ENCODE data around the gene MIER2.
A peak's percentile ranks its signal among the peaks of the same experiment; 100 is the strongest.
"Not testable (repeated sequence)": the region's sequence is repeated elsewhere in the genome, so short reads cannot be mapped to it uniquely, and the experiment has no call there.

The MIER2 gene, protein sequence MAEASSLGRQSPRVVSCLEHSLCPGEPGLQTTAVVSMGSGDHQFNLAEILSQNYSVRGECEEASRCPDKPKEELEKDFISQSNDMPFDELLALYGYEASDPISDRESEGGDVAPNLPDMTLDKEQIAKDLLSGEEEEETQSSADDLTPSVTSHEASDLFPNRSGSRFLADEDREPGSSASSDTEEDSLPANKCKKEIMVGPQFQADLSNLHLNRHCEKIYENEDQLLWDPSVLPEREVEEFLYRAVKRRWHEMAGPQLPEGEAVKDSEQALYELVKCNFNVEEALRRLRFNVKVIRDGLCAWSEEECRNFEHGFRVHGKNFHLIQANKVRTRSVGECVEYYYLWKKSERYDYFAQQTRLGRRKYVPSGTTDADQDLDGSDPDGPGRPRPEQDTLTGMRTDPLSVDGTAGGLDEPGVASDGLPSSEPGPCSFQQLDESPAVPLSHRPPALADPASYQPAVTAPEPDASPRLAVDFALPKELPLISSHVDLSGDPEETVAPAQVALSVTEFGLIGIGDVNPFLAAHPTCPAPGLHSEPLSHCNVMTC

DNA sequence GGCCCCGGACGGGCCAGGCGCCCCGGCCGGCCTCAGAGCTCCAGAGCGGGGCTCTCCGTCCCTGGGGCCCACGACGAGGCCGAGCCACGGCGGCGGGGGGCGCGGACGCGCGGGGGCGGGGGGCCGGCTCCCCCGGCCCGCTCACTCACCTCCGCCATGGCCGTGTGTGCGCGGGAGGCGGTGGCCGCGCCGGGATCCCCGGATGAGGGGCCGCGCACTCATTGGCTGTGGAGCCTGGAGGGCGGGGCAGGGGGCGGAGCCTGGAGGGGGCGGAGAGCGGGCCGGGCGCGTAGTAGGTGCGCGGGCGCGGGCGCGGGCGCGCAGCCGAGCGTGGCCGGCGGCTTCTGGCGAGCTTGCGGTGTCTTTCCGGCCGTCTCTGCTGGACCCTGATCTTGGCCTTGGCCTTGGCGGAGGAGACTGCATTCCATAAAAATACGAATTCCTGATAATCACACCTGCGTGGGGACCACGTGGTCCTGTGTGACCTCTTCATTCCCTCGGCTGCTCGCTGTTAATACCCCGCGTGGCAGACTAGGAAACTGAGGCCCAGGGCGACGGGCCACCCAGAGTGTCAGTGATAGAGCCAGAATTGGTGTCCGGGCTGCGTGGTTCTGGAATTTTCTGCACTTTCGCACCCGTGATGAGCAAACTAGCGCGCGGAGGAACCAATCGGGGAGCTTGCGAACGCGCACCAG lies at the start of gene MIER2:
TSS of gene MIER2 (minus strand) at position 172 of the 695 bp plus-strand sequence. CDS start at position 158, 14 bp downstream.
- peak; percentile 6 for DNase-seq

DNA sequence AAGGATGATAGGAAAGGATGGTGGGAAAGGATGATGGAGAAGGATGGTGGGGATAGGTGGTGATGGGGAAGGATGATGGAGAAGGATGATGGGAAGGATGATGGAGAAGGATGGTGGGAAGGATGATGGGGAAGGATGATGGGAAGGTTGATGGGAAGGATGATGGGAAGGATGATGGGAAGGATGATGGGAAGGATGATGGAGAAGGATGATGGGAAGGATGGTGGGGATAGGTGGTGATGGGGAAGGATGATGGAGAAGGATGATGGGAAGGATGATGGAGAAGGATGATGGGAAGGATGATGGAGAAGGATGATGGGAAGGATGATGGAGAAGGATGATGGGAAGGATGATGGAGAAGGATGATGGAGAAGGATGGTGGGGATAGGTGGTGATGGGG lies 49.0 kb upstream of the MIER2 start:
- not testable (repeated sequence) for DNase-seq

DNA sequence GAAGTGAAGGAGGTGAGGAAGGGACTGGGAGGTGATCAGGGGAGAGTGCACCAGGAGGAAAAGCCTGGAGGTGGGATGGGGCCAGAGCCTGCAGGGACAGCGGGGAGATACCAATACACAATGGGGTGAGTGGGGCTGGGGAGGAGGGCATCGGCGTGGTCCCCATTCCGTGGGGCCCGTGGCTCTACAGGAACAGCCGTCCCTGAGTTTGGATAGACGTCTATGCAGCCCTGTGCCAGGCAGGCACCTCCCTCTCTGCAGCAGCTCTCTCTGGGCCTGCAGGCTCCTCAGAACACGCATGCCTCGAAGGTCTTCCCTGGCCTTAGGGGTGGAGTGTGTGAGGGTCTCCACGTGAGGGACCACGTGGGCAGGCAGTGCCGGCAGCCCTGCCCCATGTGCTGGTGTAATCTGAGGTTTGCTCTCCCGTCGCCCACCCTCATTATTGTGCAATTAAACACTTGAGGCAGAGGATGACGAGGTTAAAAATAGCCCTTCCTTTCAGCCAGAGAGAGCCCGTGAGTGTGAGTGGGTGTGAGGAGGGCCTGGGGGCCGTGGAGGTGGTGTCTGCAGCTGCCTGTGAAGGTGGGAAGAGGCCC lies 47.9 kb upstream of the MIER2 start:
- no peak for DNase-seq

DNA sequence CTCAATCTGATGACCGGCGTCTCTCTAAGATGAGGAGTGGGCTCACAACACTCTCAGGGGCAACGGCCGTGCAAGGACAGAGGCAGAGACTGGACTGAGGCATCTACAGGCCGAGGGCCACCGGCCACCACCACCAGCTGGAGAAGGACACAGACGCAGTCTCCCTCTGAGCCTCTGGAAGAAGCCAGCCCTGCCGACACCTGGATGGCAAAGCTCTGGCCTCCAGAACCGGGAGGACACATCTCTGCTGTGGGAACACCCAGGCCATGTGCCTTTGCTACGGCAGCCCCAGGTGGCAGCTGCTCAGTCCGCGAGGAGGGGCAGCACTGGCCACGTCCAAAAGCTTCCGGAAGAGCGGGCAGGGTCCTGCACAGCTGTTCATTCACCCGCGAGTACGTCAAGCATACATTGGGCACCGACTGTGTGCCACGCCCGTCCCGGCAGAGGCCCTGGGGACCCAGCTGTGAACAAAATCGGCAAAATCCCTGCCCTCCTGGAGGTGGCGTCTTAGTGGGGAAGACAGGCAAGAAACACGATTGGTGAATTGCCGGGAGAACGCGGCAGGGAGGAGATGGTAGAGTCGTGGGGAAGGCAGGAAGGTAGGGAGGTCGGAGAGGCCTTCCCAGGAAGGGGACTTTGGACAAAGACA lies 47.3 kb upstream of the MIER2 start:
- no peak for DNase-seq

DNA sequence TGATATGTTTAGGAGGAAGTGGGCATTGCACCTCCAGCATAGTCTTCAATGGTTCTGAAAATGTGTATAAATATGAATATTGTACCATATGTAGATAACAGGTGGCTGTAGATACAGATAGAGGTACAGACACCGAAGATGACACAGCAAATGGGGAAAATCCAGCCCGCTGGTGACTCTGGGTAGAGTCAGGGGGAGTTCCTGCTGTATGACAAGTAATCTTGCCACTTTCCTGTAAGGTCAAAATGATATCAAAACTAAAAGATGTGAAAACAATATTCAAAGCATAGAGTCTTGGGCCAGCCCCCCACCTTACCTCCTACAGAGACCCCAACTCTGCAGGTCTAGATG lies 46.6 kb upstream of the MIER2 start:
- DNase-seq = no peak

DNA sequence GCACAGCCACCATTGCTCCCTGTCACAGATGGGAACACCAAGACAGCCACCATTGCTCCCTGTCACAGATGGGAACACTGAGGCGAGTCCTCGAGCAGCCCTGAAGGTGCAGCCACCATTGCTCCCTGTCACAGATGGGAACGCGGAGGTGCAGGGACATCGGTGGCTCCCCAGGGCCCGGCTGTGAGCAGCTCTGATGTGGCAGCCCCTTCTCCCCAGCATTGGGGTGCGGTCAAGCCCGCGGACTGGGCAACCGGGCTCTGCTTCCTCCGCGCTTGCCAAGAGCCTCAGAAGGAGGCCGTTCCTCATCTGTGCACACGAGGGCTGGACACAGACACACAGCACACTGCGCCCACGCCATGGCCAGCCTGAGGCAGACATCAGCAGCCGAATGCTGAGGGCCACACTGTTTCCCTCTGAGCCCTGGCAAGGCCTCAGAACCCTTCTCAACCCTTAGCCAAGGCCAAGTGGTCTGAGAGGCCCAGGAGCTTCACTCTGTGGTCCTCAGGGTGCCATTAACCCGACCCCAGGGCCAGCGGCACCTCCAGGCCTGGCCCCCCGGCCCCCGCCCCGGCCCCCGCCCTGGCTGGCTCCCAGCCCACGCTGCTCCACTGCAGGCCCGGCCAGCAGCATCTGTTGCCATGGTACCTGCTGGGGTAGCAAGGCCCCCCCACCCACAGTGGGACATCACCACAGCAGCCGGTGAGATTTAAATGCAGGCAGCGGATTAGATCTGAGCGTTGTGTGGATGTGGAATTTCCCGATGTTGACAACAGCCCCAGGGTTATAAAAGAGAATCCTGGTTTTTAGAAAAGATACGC lies 46.0 kb upstream of the MIER2 start:
- DNase-seq = no peak

DNA sequence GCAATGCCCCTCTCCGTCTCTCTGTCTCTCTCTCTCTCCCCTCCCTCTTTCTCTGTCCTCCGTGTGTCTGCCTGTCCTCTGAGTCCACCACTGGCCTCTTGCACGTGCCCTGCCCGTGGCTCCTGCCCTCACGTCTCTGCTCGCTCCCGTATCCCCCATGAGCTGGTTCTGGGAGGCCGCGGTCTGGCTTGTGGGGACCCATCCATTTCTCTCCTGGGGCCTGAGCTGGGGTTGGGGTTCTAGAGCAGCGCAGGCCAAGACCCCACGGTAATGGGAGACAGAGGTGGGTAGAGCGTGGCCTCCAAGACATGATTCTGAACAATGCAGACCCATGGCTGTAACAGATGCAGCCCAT lies 45.3 kb upstream of the MIER2 start:
- no peak for DNase-seq

DNA sequence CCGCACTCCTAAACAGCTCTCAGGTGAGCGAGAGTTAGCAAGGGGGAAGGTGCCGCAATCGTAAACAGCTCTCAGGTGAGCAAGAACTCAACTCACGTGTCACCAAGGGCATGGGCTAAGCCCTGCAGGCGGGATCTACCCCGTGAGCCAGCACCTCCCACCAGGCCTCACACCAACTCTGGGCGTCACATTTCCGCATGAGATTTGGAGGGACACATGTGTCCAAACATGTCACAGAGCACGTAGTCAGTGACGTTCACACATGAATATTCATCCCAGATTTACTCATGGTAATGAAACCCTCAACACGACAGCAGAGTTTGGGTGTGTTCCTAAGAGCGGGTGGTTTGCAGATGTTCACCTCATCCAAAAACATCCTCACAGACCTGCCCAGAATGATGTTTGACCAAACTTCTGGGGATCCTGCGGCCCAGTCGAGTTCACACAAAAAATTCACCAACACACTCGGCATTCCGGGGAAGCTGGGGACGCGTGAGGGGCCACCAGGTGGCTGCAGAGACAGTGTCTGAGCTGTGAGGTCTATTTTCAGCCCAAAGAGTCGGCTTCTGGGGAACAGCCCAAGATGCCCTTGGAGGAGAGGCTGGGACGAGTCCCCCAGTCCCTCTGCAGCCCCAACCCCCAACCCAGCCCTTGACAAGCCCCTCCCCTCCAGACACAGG lies 44.8 kb upstream of the MIER2 start:
- DNase-seq = no peak

DNA sequence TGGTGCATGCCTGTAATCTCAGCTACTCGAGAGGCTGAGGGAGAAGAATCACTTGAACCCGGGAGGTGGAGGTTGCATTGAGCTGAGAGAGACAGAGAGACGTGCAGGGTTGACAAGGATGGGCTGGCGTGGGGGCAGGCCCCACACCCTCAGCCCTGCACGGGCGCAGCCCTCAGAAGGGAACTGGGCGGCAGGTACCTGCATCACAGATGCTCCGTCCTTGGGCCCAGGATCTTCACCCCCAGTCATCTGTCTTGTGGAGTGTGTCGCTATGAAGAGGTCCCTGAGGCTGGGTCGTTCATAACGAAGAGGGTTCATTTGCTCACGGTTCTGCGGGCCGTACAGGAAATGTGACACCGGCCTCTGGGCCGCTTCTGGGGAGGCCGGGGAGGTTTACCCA lies 44.1 kb upstream of the MIER2 start:
- DNase-seq = no peak

DNA sequence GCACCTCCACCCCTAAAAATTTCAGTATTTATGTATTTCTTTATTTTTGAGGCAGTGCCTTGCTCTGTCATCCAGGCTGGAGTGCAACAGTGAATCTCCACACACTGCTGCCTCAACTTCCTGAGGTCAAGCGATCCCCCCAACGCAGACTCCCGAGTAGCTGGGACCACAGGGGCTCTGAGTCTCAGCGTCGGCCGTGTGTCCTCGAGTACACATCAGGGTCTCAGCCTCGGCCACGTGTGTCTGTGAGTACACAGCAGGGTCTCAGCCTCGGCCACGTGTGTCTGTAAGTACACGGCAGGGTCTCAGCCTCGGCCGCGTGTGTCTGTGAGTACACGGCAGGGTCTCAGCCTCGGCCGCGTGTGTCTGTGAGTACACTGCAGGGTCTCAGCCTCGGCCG lies 43.2 kb upstream of the MIER2 start:
- no peak for DNase-seq

DNA sequence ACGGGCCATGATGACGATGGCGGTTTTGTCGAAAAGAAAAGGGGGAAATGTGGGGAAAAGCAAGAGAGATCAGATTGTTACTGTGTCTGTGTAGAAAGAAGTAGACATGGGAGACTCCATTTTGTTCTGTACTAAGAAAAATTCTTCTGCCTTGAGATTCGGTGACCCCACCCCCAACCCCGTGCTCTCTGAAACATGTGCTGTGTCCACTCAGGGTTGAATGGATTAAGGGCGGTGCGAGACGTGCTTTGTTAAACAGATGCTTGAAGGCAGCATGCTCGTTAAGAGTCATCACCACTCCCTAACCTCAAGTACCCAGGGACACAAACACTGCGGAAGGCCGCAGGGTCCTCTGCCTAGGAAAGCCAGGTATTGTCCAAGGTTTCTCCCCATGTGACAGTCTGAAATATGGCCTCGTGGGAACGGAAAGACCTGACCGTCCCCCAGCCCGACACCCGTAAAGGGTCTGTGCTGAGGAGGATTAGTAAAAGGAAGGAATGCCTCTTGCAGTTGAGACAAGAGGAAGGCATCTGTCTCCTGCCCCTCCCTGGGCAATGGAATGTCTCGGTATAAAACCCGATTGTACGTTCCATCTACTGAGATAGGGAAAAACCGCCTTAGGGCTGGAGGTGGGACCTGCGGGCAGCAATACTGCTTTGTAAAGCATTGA lies 42.2 kb upstream of the MIER2 start:
- not testable (repeated sequence) for DNase-seq

DNA sequence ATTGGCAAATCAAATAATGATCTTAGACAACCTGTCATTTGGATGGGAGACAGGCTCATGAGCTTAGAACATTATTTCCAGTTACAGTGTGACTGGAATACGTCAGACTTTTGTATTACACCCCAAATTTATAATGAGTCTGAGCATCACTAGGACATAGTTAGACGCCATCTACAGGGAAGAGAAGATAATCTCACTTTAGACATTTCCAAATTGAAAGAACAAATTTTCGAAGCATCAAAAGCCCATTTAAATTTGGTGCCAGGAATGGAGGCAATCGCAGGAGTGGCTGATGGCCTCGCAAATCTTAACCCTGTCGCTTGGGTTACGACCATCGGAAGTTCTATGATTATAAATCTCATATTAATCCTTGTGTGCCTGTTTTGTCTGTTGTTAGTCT lies 41.6 kb upstream of the MIER2 start:
- DNase-seq = not testable (repeated sequence)

DNA sequence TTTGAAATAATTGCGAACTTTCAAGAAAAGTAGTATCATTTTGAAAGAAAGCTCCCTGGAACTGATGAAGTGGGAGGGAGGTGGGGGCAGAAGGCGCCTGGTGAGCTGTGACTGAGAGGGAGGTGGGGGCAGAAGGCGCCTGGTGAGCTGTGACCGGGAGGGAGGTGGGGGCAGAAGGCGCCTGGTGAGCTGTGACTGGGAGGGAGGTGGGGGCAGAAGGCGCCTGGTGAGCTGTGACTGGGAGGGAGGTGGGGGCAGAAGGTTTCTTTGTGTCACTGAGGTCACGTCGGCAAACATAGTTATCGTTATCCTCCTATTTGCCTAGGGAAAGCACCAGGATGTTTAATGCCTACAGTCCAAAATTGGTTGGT lies 40.2 kb upstream of the MIER2 start:
- no peak for DNase-seq

DNA sequence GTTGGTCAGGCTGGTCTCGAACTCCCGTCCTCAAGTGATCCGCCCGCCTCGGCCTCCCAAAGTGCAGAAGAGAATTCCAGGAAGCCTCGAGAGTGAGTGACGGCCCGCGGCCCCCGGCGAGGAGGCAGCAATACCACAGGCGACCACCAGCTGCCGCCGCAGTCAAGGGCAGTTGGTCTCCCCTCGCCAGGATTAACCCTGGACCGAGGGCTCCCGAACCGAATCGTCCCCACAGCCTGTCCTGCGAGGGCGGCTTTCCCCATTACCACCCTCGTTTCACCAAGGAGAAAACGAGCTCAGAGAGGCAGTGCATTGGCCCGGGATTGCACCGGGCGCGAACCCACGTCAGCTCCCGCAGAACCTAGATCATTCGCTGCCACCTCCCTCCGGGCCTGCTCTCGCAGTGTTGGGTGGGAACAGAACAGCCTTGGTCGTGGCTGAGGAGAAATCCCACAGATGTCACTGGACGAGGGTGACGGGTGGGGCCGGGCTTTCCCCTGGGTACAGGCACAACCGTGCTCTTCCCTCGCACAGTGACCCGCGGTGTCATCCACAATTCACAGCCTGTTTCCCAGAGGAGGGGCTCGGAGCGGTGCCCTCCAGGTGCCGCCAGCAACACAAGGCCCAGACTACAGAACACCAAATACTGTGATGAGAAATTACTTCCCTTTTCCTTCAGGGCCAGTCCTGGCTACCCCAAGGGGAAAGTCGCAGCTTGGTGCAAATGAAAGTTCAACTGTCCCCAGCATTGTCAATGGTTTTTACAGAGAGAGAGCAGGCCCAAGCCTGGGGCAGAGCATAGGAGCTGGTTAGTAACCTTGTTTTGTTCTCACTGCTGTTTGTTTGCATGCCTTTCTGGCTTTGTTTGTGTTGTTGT lies 39.6 kb upstream of the MIER2 start:
- no peak for DNase-seq

DNA sequence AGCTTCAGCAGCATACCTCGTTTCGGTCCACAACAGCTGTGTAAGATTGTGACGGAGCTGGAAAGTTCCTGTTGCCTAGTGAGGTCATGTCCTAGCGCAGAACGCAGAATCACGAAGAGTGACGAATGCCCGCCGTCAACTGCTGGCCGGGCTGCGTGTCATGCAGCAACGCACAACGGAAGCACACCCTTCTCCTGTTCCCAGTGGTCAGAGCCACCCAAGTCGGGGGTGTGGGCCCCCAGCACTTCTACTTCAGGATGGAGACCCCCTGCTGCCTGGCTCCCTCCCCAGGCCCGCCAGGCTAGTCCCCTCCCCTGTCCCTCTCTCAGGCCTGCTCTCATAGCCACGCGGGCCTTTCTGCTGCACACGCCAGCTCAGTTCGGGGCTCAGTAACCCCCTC lies 38.4 kb upstream of the MIER2 start:
- DNase-seq = no peak

DNA sequence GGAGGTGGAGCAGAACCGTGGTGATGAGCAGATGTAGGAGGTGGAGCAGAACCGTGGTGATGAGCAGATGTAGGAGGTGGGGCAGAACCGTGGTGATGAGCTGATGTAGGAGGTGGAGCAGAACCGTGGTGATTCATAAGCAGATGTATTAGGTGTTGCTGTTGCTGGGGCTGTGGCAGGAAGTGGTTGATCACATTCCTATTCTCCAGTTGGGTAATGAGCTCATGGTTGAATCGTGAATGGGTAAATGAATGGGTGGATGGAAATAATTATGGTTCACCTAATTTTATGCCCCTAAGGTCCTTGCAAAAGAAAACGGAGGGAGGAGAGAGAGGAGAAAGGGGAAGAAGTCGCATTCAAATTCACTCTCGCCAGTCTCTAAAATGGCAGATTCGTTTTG lies 38.0 kb upstream of the MIER2 start:
- peak; percentile 40 for DNase-seq

DNA sequence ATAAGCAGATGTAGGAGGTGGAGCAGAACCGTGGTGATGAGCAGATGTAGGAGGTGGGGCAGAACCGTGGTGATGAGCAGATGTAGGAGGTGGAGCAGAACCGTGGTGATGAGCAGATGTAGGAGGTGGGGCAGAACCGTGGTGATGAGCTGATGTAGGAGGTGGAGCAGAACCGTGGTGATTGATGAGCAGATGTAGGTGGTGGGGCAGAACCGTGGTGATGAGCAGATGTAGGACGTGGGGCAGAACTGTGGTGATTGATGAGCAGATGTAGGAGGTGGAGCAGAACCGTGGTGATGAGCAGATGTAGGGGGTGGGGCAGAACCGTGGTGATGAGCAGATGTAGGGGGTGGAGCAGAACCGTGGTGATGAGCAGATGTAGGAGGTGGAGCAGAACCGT lies 37.3 kb upstream of the MIER2 start:
- not testable (repeated sequence) for DNase-seq

DNA sequence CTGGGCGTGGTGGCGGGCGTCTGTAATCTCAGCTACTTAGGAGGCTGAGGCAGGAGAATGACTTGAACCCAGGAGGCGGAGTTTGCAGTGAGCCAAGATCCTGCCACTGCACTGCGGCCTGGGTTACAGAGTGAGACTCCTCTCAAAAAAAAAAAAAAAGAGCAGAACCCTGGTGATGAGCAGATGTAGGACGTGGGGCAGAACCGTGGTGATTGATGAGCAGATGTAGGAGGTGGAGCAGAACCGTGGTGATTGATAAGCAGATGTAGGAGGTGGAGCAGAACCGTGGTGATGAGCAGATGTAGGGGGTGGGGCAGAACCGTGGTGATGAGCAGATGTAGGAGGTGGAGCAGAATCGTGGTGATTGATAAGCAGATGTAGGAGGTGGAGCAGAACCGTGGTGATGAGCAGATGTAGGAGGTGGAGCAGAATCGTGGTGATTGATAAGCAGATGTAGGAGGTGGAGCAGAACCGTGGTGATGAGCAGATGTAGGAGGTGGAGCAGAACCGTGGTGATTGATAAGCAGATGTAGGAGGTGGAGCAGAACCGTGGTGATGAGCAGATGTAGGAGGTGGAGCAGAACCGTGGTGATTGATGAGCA lies 36.1 kb upstream of the MIER2 start:
- not testable (repeated sequence) for DNase-seq

DNA sequence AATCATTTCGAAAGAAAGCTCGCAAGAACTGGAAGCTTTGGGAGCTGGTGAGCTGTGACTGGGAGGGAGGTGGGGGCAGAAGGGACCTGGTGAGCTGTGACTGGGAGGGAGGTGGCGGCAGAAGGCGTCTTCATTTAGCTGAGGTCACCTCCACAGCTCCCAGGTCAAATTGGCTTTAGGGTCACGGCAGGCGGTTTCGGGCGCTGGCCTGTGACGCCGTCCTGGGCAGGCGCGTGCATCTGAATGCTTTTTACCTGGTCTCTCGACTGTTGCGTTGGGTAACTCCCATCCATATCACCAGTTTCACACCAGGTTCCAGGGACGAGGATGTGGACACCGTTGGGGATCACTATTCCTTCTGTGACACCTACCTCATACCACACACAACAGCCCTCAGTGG lies 35.2 kb upstream of the MIER2 start:
- no peak for DNase-seq

DNA sequence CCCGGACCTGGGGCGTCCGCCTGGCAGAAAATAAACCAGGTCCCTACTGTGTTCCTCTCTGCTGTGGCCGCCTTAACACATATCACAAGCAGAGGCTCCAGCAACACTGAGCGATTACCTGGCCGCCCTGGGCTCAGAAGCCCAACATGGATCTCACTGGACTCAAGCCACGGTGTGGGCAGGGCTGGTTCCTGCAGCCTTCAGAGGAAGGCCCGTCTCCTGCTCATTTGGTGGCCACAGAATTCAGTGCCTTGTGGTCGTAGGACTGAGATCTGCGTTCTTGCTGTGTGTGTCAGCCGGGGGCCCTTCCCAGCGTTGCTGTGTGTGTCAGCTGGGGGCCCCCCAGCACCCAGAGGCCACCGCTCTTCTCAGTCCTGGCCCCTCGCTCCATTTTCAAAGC lies 34.1 kb upstream of the MIER2 start:
- DNase-seq = no peak

Measured in NCI-H1694 treated with DMSO at 0.1 percent for 48 hours (cell line).